Measurements from ENCODE around the gene CARD19. TPM values are rescaled to one million over a fixed set of nuclear protein-coding genes. Genes with fewer than 3 reads are reported as not detected.

Gene CARD19
- total and polyA plus RNA-seq, 2 experiments from 2014 or later = 36.8 to 48.3 TPM

- no peak overlapping the region for H3K4me2 ChIP-seq
- no peak overlapping the region for H2AFZ ChIP-seq
- no peaks in the 10 kb centered on the region; the same call in 1 of the 2 replicates for H3K36me3 ChIP-seq (ENCODE audit: insufficient read depth)
- H3K27ac ChIP-seq (ENCODE audit: low read depth) = no peak overlapping the region
- TF ChIP-seq REST (IDR thresholded peaks at IDR 0.05; ENCODE audit: unreplicated experiment) = no peak
- TF ChIP-seq ZNF462 (CRISPR knock-in tag; IDR thresholded peaks at IDR 0.05) = no peak
- TF ChIP-seq ETS1 (IDR thresholded peaks at IDR 0.05) = no peak
- TF ChIP-seq NANOG (IDR thresholded peaks at IDR 0.05; ENCODE audit: borderline replicate concordance) = no peak
- no peaks in the 10 kb centered on the region for H3K4me1 ChIP-seq (ENCODE audit: insufficient read depth)
- H3K4me3 Mint-ChIP-seq = no peak overlapping the region
- H3K4me3 ChIP-seq = no peak overlapping the region
- no peaks in the 10 kb centered on the region for H3F3A ChIP-seq (replicated peaks; ENCODE audit: low read depth)
- H3K27me3 ChIP-seq (ENCODE audit: insufficient read depth) = no peaks in the 10 kb centered on the region
- DNase-seq (ENCODE audit: low spot score) = no peak
- H3K79me2 ChIP-seq (replicated peaks; ENCODE audit: insufficient read depth) = no peaks in the 10 kb centered on the region
- peaks cover 2% of the 10 kb centered on the region; the same call in 1 of the 3 replicates for H3K4me1 Mint-ChIP-seq
- ATAC-seq = no peak
- peaks cover 9% of the 10 kb centered on the region for H3K27me3 Mint-ChIP-seq (ENCODE audit: insufficient read depth, low read depth, poor library complexity)
- H3K9me3 Mint-ChIP-seq = peaks cover 10% of the 10 kb centered on the region; the same call in 2 of the 3 replicates
- no peaks in the 10 kb centered on the region for H3K9me2 ChIP-seq (ENCODE audit: insufficient read depth)
- no peak overlapping the region for H3K27ac Mint-ChIP-seq
- H3K36me3 Mint-ChIP-seq (ENCODE audit: low read depth) = peaks cover 10% of the 10 kb centered on the region
- no peaks in the 10 kb centered on the region for H4K20me1 ChIP-seq (replicated peaks; ENCODE audit: insufficient read depth)
Observed at GRCh38 chr9:93089024-93089423, 7.0 kb upstream of the CARD19 start.
